CD14-positive monocyte (primary cell): Measurements from ENCODE around the gene ABCC9. TPM values are rescaled to one million over a fixed set of nuclear protein-coding genes. Genes with fewer than 3 reads are reported as not detected.
"Not testable (repeated sequence)": the region's sequence is repeated elsewhere in the genome, so short reads cannot be mapped to it uniquely, and the experiment has no call there.

ENCODE experiments used
- DNase-seq, 3 donors: peaks; one replicate each; pipeline ENCODE4 v3.0.0-alpha.2; 2011 to 2022
- H2AFZ ChIP-seq: 2 replicates; pipeline ENCODE4 v1.6.0; 2012; ENCODE audit warnings: mild to moderate bottlenecking, low read depth, low read length, inconsistent platforms; ENCODE audit not compliant: insufficient read depth, poor library complexity, severe bottlenecking
- H3K27ac ChIP-seq, 2 donors: 1 replicate in 1 of 2; 2 replicates in 1 of 2; pipeline ENCODE4 v1.5.1; 2012 to 2013; ENCODE audit warnings: low read length in 2 of 2, control low read depth in 1 of 2, inconsistent platforms in 1 of 2, low read depth in 1 of 2, mild to moderate bottlenecking in 1 of 2
- H3K27me3 ChIP-seq, 2 donors: one replicate each; pipeline versions ENCODE4 v1.6.0 to v1.6.1; 2011 to 2013; ENCODE audit warnings: low read length in 2 of 2; ENCODE audit not compliant: control insufficient read depth in 2 of 2, insufficient read depth in 2 of 2
- H3K36me3 ChIP-seq, 2 donors: replicated peaks in 1 of 2; 1 replicate in 1 of 2; 2 replicates in 1 of 2; pipeline versions ENCODE4 v1.5.1 to v1.6.1; 2012 to 2013; ENCODE audit warnings: low read length in 2 of 2, control low read depth in 1 of 2, inconsistent platforms in 1 of 2, mild to moderate bottlenecking in 1 of 2; ENCODE audit not compliant: insufficient read depth in 2 of 2, control insufficient read depth in 1 of 2
- H3K4me1 ChIP-seq, 2 donors: 1 replicate in 1 of 2; 2 replicates in 1 of 2; pipeline versions ENCODE4 v1.5.1 to v1.6.1; 2012 to 2013; ENCODE audit warnings: low read length in 2 of 2, control low read depth in 1 of 2, inconsistent platforms in 1 of 2, mild to moderate bottlenecking in 1 of 2, moderate library complexity in 1 of 2; ENCODE audit not compliant: insufficient read depth in 2 of 2, control insufficient read depth in 1 of 2
- H3K4me2 ChIP-seq: replicated peaks from 2 replicates; pipeline ENCODE3; 2012; ENCODE audit warnings: low read length, moderate library complexity, mild to moderate bottlenecking; ENCODE audit not compliant: poor library complexity, severe bottlenecking; ENCODE audit errors: extremely low read depth
- H3K4me3 ChIP-seq, 3 experiments: fragments of 200-600 bp in 1 of 3; sonication (generic) in 1 of 3; replicated peaks in 1 of 3; 1 replicate in 2 of 3; 2 replicates in 1 of 3; pipeline ENCODE4 v1.5.1; 2011 to 2013; ENCODE audit warnings: low read length in 3 of 3, mild to moderate bottlenecking in 3 of 3, control low read depth in 2 of 3, low read depth in 2 of 3, inconsistent platforms in 1 of 3, moderate library complexity in 1 of 3
- H3K79me2 ChIP-seq: 2 replicates; pipeline ENCODE4 v1.6.0; 2012; ENCODE audit warnings: mild to moderate bottlenecking, control low read depth, inconsistent platforms, low read length, moderate library complexity; ENCODE audit not compliant: insufficient read depth
- H3K9ac ChIP-seq: 2 replicates; pipeline ENCODE4 v1.6.0; 2017; ENCODE audit warnings: low read length, mild to moderate bottlenecking; ENCODE audit not compliant: insufficient read depth, poor library complexity, severe bottlenecking
- H3K9me3 ChIP-seq, 2 donors: replicated peaks in 1 of 2; 1 replicate in 1 of 2; 2 replicates in 1 of 2; pipeline versions ENCODE4 v1.5.1 to v1.6.1; 2012 to 2013; ENCODE audit warnings: low read length in 2 of 2, control low read depth in 1 of 2; ENCODE audit not compliant: control insufficient read depth in 1 of 2, insufficient read depth in 1 of 2
- H4K20me1 ChIP-seq: 2 replicates; pipeline ENCODE4 v1.6.0; 2012; ENCODE audit warnings: mild to moderate bottlenecking, low read length, control low read depth, moderate library complexity; ENCODE audit not compliant: insufficient read depth
- H3K27ac Mint-ChIP-seq, 7 donors: one replicate each; pipeline ENCODE4 v1.8.0; 2020; ENCODE audit warnings: mild to moderate bottlenecking in 7 of 7, mixed read lengths in 7 of 7, moderate library complexity in 6 of 7, inconsistent platforms in 2 of 7
- H3K27me3 Mint-ChIP-seq, 3 donors: one replicate each; pipeline ENCODE4 v1.8.0; 2021 to 2022; ENCODE audit warnings: low read depth in 3 of 3, mild to moderate bottlenecking in 3 of 3, mixed read lengths in 3 of 3, moderate library complexity in 3 of 3, inconsistent platforms in 1 of 3
- H3K36me3 Mint-ChIP-seq, 2 donors: one replicate each; pipeline ENCODE4 v1.8.0; 2020; ENCODE audit warnings: mixed read lengths in 2 of 2, inconsistent platforms in 1 of 2, mild to moderate bottlenecking in 1 of 2
- H3K4me1 Mint-ChIP-seq: one replicate; pipeline ENCODE4 v1.8.0; 2020; ENCODE audit warnings: mild to moderate bottlenecking, mixed read lengths
- H3K4me3 Mint-ChIP-seq, 2 donors: one replicate each; pipeline ENCODE4 v1.8.0; 2020; ENCODE audit warnings: mild to moderate bottlenecking in 2 of 2, mixed read lengths in 2 of 2, moderate library complexity in 1 of 2
- H3K9me3 Mint-ChIP-seq, 7 donors: one replicate each; pipeline ENCODE4 v1.8.0; 2020 to 2022; ENCODE audit warnings: mixed read lengths in 7 of 7, mild to moderate bottlenecking in 6 of 7, moderate library complexity in 6 of 7, inconsistent platforms in 2 of 7
- WGBS: methylation state at CpG from one replicate; pipeline ENCODE4 v1.1.5; 2013; ENCODE audit warnings: missing lambda C conversion rate; ENCODE audit not compliant: insufficient coverage; 5-methylcytosine and 5-hydroxymethylcytosine counted together
- intact Hi-C, 2 donors: fragments of 100-400 bp; cut with micrococcal nuclease; formaldehyde crosslinking; loops; one replicate each; pipeline versions ENCODE4 v1.15.0 to v1.15.1; 2023
- polyA plus RNA-seq, 3 donors: library from polyadenylated mRNA; depleted of rRNA in 1 of 3; unstranded in 2 of 3; stranded (reverse) in 1 of 3; fragments of 300-500 nt in 2 of 3; fragments of >200 nt in 1 of 3; fragmentation: Illumina TruSeq in 2 of 3; gene quantifications; 1 replicate in 2 of 3; 2 replicates in 1 of 3; pipeline ENCODE4 v1.2.3, GENCODE V29; 2012 to 2021
- TF ChIP-seq, protein P1 (sequence below): fragments of 200-600 bp; IDR thresholded peaks from one replicate; pipeline ENCODE4 v1.8.0; 2022; ENCODE audit warnings: antibody characterized with exemption, mild to moderate bottlenecking

ABCC9 gene
- polyA plus RNA-seq, 3 donors = not detected

DNA sequence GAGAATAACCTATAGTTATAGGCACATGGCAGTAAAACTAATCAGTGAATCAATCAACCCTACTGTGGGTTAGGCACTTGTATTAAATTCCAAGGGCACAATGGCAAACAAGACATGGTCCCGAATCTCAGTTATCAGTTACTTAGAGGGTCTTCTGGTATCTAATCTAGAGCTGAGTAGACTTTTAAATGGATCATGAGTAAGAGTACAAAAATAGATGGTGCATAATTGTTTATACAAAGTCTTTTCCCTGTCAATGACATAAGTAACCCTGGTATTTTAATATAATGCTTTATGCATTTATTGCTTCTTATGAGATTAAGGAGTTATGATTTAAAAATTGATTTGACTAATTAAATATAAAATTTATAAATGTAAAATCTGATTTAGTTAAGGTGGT lies 143.7 kb downstream of the ABCC9 start:
- peaks cover 0 to 9% (median 4%) of the 10 kb centered on the region in 7 donors for H3K9me3 Mint-ChIP-seq
- no peak overlapping the region for H3K9ac ChIP-seq
- no peak overlapping the region for H3K4me3 ChIP-seq
- no peak for DNase-seq
- no peaks in the 10 kb centered on the region for H3K36me3 Mint-ChIP-seq
- no peaks in the 10 kb centered on the region for H3K79me2 ChIP-seq
- H3K27me3 Mint-ChIP-seq = no peaks in the 10 kb centered on the region
- TF ChIP-seq, protein P1, sequence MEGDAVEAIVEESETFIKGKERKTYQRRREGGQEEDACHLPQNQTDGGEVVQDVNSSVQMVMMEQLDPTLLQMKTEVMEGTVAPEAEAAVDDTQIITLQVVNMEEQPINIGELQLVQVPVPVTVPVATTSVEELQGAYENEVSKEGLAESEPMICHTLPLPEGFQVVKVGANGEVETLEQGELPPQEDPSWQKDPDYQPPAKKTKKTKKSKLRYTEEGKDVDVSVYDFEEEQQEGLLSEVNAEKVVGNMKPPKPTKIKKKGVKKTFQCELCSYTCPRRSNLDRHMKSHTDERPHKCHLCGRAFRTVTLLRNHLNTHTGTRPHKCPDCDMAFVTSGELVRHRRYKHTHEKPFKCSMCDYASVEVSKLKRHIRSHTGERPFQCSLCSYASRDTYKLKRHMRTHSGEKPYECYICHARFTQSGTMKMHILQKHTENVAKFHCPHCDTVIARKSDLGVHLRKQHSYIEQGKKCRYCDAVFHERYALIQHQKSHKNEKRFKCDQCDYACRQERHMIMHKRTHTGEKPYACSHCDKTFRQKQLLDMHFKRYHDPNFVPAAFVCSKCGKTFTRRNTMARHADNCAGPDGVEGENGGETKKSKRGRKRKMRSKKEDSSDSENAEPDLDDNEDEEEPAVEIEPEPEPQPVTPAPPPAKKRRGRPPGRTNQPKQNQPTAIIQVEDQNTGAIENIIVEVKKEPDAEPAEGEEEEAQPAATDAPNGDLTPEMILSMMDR = no peak
- H2AFZ ChIP-seq = no peak overlapping the region
- no CpG with 5 or more reads among the region's 1 CpG for WGBS
- no peaks in the 10 kb centered on the region for H4K20me1 ChIP-seq
- H3K27ac ChIP-seq = no peak overlapping the region
- H3K27ac Mint-ChIP-seq = no peak overlapping the region
- no peaks in the 10 kb centered on the region for H3K4me1 ChIP-seq
- H3K4me3 Mint-ChIP-seq = no peak overlapping the region
- H3K27me3 ChIP-seq = no peaks in the 10 kb centered on the region
- peaks cover 3% of the 10 kb centered on the region in 2 donors for H3K9me3 ChIP-seq
- intact Hi-C loops = no loop called here
- H3K4me2 ChIP-seq = no peak overlapping the region
- no peaks in the 10 kb centered on the region for H3K4me1 Mint-ChIP-seq
- H3K36me3 ChIP-seq = no peaks in the 10 kb centered on the region

DNA sequence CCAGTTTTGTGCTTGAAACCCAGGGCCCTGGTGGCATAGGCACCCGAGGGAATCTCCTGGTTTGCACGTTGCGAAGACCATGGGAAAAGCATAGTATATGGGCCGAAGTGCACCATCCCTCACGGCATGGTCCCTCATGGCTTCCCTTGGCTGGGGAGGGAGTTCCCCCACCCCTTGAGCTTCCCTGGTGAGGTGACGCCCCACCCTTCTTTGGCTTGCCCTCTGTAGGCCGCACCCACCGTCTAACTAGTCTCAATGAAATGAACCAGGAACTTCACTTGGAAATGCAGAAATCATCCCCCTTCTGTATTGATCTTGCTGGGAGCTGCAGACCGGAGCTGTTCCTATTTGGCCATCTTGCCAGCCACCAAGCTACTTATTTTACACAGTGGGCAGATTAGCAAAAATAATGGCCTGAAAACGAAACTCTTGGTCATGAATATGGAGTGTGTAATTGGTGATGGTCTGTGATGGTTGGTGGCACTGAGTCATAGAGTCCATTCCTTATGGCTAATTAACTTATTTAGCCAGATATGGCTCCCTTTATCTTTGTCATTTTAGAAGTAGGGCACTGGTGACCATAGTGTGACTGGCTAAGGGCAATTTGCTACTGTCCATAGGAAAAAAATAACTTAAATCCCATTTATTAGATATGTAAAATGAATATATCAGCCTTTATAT lies 145.4 kb downstream of the ABCC9 start:
- no peak for DNase-seq
- TF ChIP-seq, protein P1 = no peak
- Mint-ChIP-seq H3K27ac (no peak overlapping the region), H3K36me3 (no peaks in the 10 kb centered on the region), H3K27me3 (peaks cover 0 to 2% (median 0%) of the 10 kb centered on the region in 3 donors), H3K9me3 (peaks cover 0 to 9% (median 5%) of the 10 kb centered on the region in 7 donors), H3K4me3 (no peak overlapping the region), H3K4me1 (no peaks in the 10 kb centered on the region)
- Histone ChIP-seq H3K9ac (no peak overlapping the region), H3K27me3 (no peaks in the 10 kb centered on the region), H3K36me3 (no peaks in the 10 kb centered on the region), H3K4me3 (no peak overlapping the region), H3K79me2 (no peaks in the 10 kb centered on the region), H3K9me3 (peaks cover 3% of the 10 kb centered on the region in 2 donors), H3K27ac (no peak overlapping the region), H2AFZ (no peak overlapping the region), H4K20me1 (no peaks in the 10 kb centered on the region), H3K4me2 (no peak overlapping the region), H3K4me1 (no peaks in the 10 kb centered on the region)
- WGBS = 94% methylated on average over 7 of the region's 10 CpGs
- intact Hi-C loops = no loop called here

DNA sequence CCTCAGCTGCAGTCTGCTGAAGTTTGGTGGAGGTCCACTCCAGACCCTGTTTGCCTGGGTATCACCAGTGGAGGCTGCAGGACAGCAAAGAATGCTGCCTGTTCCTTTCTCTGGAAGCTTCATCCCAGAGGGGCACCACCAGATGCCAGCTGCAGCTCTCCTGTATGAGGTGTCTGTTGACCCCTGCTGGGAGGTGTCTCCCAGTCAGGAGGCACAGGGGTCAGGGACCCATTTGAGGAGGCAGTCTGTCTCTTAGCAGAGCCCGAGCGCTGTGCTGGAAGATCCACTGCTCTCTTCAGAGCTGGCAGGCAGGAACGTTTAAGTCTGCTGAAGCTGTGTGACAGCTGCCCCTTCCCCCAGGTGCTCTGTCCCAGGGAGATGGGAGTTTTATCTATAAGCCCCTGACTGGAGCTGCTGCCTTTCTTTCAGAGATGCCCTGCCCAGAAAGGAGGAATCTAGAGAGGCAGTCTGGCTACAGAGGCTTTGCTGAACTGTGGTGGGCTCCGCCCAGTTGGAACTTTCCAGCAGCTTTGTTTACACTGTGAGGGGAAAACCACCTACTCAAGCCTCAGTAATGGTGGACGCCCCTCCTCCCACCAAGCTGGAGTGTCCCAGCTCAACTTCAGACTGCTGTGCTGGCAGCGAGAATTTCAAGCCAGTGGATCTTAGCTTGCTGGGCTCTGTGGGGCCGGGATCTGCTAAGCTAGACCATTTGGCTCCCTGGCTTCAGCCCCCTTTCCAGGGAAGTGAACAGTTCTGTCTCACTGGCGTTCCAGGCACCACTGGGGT lies 146.2 kb downstream of the ABCC9 start:
- H3K27ac ChIP-seq, intact Hi-C loops, H3K4me2 ChIP-seq, H3K4me1 Mint-ChIP-seq, H3K4me3 ChIP-seq, H3K27ac Mint-ChIP-seq, H3K9me3 ChIP-seq, H3K36me3 ChIP-seq, H3K27me3 ChIP-seq, H4K20me1 ChIP-seq, H3K9me3 Mint-ChIP-seq, H3K4me3 Mint-ChIP-seq, DNase-seq, H3K36me3 Mint-ChIP-seq, H3K9ac ChIP-seq, H3K79me2 ChIP-seq, H3K27me3 Mint-ChIP-seq, H2AFZ ChIP-seq, H3K4me1 ChIP-seq: not testable (repeated sequence)
- WGBS = 93% methylated on average over 5 of the region's 8 CpGs
